HG02852 (cell line): ENCODE measurements around the gene NPY1R.

Experiments used
- ATAC-seq: cut with Tn5 transposase; IDR thresholded peaks from one replicate; pipeline ENCODE4 v1.9.1; 2021; ENCODE audit warnings: mild to moderate bottlenecking, moderate library complexity; ENCODE audit not compliant: unreplicated experiment

The NPY1R gene

GRCh38 chr4:163280703-163281519 is 51.5 kb downstream of the NPY1R start:
- ATAC-seq = no peak

GRCh38 chr4:163279713-163280112 is 52.7 kb downstream of the NPY1R start:
- no peak for ATAC-seq

- no peak for ATAC-seq
These were observed 57.5 kb downstream of the NPY1R start for GRCh38 chr4:163274861-163275260.
